Measurements from ENCODE around the gene ADRA2A.

ADRA2A gene

GRCh38 chr10:111109501-111110242 lies 32.8 kb downstream of the ADRA2A start:
- DNase-seq (ENCODE audit: low read depth in 2 of 2, low spot score in 1 of 2): no peak

GRCh38 chr10:111110771-111111170 lies 33.9 kb downstream of the ADRA2A start:
- DNase-seq (ENCODE audit: low read depth in 2 of 2, low spot score in 1 of 2): no peak

GRCh38 chr10:111112333-111112732 lies 35.5 kb downstream of the ADRA2A start:
- DNase-seq (ENCODE audit: low read depth in 2 of 2, low spot score in 1 of 2): no peak

- no peak for DNase-seq (ENCODE audit: low read depth in 2 of 2, low spot score in 1 of 2)
Measured at GRCh38 chr10:111113238-111113960, 36.6 kb downstream of the ADRA2A start.

DNA sequence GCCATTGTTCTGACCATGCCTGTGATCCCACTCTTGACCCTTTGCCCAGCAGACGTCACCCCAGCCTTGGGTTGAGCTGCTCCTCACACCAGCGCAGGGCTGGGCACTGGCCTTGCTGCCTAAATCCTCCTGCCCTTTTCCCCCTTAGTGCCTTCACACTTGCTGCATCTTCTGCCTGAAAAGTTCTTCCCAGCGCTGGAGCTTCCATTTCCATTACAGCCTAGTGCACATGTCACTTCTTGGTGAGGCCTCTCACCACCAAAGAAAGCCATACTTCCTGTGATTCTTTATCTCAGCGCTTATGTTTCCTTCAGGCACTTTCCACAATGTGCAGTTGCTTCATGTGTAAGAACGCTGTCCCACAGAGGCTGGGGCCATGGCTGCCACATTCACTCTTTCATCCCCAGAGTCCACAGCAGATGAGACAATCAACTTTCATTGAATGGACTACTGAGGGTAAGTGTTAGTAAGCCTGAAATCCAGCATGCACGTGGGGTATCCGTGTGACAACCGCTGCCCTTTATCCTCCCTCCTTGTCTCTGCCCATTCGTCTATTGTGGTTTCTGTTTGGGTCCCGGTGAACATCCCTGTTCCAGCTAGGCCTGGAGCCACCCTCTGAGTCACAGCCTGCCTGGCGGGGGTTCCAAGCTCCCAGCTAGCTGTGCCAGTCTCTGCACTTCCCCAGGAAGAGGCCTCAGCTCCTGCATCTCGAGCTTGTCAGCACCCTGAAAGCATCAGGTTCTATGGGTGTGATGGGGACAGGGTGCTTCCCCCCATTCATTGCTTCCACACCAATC lies 37.3 kb downstream of the ADRA2A start:
- DNase-seq (ENCODE audit: low read depth in 2 of 2, low spot score in 1 of 2): no peak

- DNase-seq (ENCODE audit: low read depth in 2 of 2, low spot score in 1 of 2): no peak
Measured at GRCh38 chr10:111114758-111115500, 38.1 kb downstream of the ADRA2A start.

DNA sequence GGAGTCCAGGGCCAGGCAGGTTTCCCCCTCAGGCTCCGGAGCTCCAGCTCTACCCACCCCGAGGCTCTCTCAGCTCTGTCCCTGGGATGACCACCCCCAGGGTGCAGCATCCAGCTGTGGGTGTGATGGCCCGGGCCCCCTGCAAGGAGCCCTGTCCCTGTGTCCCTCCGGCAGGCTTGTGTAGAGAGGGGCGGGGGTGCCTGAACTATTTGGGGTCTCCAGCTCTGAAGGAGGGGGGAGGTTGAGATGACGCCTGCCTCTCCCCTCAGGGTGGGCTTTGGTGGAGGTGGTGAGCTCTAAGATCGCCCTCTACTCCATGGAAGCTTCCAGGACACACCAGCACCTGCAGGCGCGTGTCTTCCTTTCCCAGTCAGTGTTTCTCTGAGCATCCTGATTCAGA lies 39.4 kb downstream of the ADRA2A start:
- DNase-seq (ENCODE audit: low read depth in 2 of 2, low spot score in 1 of 2): no peak

GRCh38 chr10:111116762-111117445 lies 40.1 kb downstream of the ADRA2A start:
- DNase-seq (ENCODE audit: low read depth in 2 of 2, low spot score in 1 of 2): no peak

DNA sequence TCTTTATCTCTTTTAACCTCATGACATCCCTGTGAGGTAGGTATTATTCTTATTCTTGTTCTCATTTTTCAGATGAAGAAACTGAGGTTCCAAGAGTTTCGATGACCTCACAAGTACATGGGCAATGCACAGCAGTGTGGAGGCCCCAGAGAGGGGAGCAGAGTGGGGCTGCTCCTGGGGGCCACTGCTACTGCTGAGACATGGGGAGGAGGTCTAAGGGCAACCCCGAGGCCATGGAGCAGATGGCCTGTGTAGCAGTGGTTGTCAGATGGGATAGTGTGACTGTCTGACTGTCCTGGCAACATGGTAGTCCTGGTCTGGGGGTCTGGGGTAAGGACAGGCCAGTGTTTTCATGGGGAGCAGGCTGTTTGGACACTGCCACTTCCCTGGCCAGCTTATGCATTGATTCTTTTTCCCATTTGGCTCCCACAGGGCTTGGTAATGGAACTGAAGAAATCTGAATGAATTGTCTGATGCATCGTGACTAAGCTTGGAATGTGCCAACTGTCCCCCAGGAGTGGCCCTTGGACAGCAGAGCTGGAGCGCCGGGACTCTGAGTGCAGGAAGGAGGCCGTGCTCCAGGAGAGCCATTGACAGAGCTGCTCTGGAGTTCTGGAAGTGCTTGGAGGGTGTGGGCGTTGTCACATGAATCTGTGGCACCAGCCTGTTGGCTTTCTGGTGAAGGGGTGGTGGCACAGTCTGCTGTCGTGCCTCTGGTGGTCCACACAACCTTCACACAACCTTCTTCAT lies 40.9 kb downstream of the ADRA2A start:
- no peak for DNase-seq (ENCODE audit: low read depth in 2 of 2, low spot score in 1 of 2)

GRCh38 chr10:111118758-111119157 lies 41.9 kb downstream of the ADRA2A start:
- no peak for DNase-seq (ENCODE audit: low read depth in 2 of 2, low spot score in 1 of 2)

DNA sequence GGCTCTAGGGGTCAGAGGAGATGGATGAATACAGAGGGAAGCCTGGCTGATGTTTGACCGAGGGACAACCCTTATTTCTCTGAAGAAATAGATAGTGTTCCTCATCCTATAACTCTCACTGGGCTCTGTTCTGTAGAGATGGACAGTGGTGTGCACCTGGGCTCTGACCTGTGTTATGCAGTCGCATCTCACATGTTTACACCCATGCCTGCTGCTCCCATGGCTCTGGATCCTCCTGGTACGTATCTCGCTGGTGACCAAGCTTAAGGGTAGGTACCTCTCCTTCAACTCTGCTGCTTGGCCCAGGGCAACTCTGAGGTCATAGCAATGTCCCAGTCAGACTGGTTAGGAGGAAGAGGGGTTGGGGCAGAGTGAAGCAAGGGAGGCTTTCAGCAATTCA lies 42.8 kb downstream of the ADRA2A start:
- no peak for DNase-seq (ENCODE audit: low read depth in 2 of 2, low spot score in 1 of 2)

GRCh38 chr10:111122127-111122526 lies 45.3 kb downstream of the ADRA2A start:
- DNase-seq (ENCODE audit: low read depth in 2 of 2, low spot score in 1 of 2): no peak

DNA sequence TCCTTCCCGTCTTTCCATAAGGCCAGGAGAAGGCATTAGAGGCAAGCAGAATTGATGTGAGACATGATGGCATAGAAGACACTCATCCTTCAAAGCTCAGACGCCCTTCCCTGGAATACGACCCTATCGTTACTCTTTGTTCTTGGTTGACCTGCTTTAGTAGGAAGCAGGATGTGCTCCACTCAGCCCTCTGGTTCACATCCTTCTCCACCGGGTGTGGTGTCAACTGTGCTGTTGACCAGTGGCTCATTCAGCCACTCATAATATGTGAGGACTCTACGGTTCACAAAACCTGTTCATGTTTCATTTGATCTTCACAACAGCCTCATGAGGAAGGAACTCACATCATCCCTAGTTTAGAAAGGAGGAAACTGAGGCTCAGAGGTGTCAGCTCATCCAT lies 47.1 kb downstream of the ADRA2A start:
- no peak for DNase-seq (ENCODE audit: low read depth in 2 of 2, low spot score in 1 of 2)

GRCh38 chr10:111125102-111125501 lies 48.3 kb downstream of the ADRA2A start:
- no peak for DNase-seq (ENCODE audit: low read depth in 2 of 2, low spot score in 1 of 2)

DNA sequence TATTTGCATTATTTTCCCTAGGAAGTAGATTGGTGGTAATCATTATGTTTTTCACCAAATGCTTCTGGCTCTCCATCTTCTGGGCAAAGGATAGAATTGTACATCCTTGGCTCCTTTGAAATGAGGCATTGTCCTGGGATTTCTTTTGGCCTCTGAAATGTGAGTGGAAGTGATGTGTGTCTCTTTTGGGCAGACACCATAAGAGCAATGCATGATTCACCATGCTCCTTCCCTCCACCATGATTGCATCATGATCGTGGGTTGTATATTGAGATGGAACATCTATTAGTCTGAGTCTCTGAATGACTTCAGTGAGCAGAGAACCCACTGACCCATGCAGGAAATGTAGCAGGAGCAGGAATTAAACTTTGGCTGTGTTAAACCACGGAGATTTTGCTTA lies 49.2 kb downstream of the ADRA2A start:
- DNase-seq (ENCODE audit: low read depth in 2 of 2, low spot score in 1 of 2): no peak

- no peak for DNase-seq (ENCODE audit: low read depth in 2 of 2, low spot score in 1 of 2)
Measured at GRCh38 chr10:111127081-111127848, 50.4 kb downstream of the ADRA2A start.

DNA sequence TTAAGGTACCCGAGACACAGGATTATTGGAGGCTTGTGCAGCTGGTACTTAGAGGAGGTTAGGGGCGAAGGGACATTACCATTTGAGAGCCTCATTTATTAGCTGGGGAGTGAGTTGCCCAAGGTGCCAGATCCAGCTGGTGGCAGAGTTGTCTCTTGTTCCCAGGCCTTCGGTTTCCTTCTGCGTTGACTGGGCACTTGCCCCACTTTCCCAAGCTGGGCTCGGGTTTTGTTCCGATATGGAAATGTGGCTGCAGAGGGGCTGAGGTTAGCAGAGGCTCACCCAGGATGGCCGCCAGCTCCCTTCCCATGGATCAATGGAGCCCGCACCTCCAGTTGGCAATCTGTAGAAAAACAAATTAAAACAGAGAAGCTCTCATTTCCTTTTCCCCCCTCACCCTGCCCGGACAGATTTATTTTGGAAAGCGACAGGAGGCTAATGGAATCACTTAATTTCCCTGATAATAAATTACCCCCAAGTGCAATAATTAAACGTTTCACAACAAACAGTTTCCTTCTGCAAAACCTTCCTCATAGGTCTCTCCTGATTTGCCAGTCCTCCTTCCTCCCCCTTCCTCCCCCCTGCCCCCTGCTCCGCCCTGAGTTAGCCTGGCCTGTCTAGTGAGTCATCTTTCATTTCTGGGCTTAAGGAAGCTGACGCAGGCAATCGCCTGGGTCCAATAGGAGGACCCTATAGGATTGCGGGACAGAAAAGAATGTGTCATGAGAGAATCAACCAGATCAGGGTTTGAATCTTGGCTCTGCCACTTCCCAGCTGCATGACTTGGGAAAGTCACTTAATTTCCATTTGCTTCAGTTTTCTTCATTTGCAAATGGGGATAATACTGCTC lies 51.7 kb downstream of the ADRA2A start:
- DNase-seq (ENCODE audit: low read depth in 2 of 2, low spot score in 1 of 2): no peak

DNA sequence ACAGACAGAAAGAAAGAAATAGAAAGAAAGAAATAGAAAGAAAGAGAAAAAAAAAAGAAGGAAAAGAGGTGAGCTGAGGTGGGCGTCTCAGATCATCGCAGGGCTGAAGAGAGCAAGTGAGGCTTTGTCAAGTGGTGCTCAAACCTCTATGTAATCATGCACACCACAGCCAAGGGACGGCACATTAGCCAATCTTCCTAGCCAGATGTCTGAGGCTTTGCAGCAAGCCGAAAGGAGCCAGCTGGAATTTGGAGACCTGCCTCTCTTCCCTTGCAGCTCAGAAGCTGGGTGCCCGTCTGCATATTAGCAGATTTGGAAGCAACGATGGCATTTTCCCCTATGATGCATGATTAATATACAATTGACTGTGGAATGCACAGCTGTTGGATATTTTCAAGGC lies 52.5 kb downstream of the ADRA2A start:
- DNase-seq (ENCODE audit: low read depth in 2 of 2, low spot score in 1 of 2): no peak

All from stimulated activated CD8-positive, alpha-beta memory T cell treated with anti-CD3 and anti-CD28 coated beads, Interleukin-4, amount 100 ng/mL, for 4 hours (primary cell).